ENCODE results near the gene MAPK8IP1.
A peak's percentile ranks its signal among the peaks of the same experiment; 100 is the strongest.

Gene MAPK8IP1

DNA sequence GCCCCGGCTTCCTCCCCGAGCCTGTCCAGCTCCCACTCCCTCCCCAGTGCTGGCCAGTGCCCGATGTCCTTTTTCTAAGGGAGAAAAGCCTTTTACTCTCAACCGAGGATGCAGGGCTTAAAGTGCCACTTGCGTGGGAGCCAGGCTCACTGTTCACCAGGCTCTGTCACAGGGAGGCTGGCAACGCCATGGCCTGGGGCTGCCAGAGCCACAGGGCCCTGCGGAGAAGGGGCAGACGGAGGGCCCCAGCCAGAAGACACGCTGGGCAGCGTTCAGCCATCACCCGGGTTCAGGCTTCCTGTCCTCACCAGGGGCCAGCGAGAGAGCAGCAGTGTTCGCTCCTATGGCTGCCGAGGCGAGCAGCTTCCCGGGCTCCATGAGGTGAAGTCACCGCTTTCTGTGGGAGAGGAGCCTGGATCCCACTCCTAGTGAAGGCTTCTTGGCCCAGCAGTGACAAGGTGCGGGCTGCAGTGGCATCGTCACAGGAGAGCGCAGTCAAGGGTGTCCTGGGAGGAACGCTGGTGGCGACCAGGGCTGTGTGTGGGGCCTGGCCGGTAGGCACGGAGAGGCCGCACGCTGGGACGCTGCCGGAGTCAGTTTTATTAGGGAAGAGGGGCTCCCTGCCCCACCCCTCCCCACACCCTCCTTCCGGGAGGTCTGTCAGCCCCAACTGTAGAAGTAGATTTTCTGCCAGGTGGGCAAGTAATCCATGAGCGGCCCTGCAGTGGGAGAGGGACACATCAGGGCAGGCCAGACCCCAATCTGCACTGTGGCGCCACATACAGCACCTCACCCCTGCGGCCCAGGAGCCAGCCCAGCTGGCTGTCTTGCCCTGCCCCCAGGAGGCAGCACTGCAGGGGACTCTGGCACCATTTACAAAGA, 24.4 kb downstream of the MAPK8IP1 start:
- no peak for DNase-seq

DNA sequence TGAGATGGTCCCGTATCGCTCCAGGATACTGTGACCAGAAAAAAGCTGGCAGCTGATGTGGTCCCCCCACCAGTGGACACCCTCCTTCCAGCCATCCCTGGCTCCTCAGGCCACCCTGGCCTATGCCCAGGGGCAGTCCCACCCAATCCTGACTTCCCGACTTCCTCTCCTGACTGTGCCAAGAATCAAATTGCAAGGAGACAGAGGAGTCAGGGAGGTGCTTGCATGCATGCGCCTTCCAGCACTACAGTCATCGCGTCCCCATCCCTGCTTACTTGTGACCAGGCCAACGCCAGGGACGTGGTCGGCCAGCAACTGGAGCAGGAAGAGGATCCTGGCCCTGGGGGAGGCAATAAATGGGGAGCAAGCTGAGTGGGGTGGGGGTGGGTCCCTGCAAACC, 25.2 kb downstream of the MAPK8IP1 start:
- no peak for DNase-seq

DNA sequence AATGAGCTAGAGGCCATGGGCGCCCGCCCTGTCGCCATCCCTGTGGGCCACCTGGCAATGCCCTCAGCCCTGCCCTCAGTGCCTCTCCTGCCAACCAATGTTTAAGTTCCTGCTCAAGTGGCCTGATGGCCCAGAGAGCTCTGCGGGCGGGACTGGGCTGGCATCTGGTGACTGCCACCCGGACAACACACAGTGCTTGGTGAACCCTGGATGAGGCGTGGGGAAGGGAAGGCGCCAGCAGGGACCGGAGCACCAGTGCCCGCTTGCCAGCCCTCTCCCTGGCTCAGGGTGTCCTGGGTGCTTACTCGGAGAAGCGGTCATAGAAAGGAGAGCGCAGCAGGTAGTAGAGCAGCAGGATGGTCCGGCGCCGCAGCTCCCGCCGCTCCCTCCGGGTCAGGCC, 28.1 kb downstream of the MAPK8IP1 start:
- no peak for DNase-seq

DNA sequence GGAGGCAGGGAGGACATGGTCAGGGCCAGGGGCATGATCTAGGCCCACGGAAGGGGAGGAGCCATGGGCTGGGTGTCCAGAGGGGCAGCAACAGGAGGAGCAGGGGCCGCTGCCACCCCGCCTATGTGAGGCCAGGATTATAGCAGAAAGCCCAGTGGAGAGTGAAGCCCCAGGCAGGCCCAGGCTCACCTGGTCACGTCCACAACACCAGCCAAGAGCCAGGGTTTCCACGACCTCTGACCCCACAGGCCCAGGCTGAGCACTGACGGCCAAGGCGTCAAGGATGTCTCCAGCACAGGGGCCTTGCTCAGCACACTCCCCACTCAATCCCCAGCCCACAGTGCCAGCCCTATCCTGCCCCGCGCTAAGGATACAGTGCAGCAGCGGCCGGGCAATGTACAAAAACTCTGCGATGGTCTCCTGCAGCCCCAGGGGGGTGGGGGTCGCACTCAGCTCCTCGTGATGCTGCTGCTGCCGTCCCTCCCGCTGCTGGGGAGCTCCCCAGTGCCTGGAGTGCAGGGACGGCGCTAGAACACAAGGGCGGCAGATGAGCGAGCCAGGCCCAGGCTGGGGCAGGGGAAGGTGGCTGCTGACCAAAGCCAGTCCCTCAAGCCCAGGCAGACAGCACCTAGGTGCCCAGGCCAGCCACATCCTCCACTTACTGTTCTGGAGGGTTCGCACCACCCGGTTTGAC, 28.6 kb downstream of the MAPK8IP1 start:
- DNase-seq, result no peak

DNA sequence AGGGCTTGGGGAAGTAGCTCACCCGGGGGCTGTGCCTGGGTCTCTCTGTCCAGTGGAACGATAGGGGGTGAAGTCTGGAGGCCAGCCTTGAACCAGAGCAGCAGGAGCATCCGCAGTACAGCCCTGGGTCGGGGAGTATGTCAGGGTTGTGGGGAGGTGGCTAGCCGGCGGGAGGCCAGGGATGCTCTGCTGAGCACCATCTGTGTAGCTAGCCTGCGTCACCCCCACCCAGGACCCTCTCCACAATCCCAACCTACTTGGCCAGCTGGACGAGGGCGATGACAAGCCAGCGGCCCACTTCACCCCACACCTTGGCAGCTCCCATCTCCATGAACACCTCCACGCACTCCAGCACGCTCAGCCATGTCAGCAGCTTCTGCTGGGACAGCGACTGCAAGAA, 30.0 kb downstream of the MAPK8IP1 start:
- no peak for DNase-seq

DNA sequence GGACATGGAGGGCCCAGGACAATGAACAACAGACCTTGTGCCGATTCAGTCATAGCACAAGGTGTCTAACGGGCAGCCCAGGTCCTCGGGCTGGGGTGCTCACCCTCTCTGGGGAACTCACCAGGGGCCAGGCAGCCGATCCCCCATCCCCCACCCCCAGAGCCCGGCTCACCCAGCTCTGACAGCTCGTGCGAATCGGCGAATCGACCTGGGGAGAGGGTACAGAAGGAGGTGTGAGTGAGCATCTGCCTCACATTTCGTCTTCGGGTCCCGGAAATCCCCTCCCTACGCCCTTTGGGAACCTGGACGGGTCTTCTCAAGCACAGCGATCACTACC, 31.8 kb downstream of the MAPK8IP1 start:
- no peak for DNase-seq

DNA sequence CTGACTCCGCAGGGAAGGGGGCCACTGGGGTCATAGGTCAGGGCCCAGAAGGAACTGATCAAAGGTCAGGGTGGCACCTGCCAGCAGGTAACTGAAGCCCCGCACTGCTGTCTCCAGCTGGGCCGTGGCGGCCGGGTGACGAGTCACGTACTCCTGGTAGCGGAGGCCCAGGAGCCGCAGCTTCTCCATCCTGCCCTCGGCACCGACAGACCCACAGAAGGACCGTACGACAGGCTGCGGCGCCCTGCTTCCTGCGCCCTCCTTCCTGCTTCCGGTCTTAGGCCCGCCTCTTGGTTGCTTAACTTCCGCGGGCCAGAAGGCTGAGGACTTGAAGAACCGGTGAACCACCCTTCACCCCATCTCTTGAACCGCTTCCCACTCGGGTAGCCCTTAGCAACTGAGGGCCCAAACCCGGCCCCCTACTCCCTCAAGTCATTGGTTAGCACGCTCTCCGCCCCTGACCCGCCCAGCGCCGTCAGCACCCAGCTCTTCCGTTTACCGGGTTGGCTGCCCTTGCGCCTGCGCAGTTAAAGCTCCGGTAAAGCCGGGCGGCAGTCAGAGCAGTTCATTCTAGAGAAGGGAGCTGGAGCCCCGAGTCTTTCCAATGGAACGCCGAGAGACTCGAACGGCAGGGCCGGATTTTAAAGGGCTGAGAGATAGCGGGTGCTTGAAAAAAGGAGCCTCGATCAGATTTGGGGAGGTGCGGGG, 32.3 kb downstream of the MAPK8IP1 start, which contains the start of gene PEX16:
Gene PEX16, minus strand, starts transcription at position 255 of the 708 bp plus-strand sequence. Its CDS starts 66 bp downstream, at position 189.
- DNase-seq, result peak; percentile 99

DNA sequence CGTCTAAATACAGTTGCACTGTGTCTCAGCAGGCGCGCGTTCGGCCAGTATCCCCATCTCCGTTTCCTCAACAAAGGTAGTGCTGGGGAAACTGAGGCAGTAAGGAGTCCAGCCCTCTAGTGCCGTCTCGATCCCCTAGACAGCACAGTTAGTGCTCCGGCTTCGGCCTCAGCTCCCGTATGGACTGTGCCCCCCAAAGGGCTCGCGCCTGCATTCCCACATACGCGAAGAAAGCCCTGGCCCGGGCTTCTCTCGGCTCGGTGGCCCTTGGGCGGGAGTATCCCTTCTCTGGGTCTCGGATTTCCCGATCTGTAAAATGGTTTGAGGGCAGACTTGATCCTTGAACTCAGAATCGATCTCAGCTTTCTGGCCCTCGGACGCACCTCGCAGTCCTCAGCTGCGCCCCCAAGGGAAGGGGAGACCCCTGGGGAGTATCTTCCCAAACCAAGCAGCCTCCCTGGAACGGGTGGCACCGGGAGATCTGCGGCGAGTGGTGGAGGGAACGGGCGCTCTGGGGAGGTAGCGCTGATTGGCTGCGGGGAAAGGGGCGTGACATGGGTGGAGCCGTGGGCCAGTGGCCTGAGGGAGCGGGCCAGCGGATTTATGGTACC, 33.0 kb downstream of the MAPK8IP1 start:
- DNase-seq, result peak; percentile 81

DNA sequence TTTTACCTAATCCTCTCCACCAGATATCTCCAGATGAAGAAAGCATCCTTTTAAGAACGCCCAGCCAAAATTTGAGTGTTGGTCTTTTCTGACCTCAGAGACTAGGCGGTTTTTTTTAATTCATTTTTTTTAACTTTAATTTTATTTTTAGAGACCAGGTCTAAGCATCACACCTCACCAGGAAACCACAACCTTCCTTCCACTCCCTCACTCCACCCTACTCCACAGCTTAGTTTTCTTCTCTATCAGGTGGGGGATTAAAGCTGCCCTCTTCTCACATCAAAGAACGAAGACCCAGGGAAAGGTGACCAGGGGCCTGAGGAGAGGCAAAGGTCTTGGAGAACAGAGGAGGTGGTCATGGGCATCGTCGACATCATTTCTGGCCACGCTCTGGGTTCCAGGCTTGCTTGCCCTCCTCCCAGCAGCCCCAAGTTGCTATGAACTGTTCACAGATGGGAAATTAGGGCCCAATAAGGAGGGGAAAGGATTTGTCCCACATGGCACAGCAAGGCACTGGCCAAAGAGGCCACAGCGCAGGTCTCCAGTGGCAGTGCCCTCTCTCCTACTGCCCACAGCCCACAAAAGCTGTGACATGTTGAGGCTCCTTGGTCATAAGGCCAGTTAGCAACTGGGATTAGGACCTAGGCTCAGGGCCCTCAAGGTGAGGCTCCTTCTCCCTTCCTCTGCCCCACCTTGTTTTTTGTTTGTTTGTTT, 33.7 kb downstream of the MAPK8IP1 start:
- no peak for DNase-seq

DNA sequence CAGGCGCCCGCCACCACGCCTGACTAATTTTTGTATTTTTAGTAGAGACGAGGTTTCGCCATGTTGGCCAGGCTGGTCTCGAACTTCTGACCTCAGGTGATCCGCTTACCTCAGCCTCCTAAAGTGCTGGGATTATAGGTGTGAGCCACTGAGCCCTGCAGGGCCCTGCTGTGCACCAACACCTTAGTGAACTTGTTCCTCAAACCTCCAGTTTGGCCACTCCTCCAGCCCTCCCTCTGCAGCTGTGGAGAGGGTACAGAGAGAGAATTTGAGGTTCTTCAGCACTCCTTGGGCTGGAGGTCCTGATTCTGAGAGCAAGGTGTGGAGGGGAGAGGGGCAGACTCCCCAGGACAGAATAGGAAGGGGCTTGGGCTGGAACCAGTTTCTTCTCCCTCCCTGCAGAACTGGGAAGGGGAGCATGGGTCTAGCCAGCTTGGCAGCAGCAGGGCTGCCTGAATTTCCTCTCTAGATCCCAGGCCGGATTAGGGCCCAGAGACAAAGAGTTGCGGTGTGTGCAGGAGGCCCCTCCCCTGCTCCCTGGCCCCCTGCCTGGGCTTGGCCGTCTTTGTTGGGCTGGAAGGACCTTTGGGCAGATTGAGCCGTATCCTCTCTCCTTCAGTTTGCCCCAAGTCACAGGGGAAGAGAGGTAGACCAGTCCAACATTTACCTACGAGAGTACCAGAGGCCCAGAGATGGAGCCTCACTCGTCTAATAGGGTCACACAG, 34.5 kb downstream of the MAPK8IP1 start:
- DNase-seq, result no peak

DNA sequence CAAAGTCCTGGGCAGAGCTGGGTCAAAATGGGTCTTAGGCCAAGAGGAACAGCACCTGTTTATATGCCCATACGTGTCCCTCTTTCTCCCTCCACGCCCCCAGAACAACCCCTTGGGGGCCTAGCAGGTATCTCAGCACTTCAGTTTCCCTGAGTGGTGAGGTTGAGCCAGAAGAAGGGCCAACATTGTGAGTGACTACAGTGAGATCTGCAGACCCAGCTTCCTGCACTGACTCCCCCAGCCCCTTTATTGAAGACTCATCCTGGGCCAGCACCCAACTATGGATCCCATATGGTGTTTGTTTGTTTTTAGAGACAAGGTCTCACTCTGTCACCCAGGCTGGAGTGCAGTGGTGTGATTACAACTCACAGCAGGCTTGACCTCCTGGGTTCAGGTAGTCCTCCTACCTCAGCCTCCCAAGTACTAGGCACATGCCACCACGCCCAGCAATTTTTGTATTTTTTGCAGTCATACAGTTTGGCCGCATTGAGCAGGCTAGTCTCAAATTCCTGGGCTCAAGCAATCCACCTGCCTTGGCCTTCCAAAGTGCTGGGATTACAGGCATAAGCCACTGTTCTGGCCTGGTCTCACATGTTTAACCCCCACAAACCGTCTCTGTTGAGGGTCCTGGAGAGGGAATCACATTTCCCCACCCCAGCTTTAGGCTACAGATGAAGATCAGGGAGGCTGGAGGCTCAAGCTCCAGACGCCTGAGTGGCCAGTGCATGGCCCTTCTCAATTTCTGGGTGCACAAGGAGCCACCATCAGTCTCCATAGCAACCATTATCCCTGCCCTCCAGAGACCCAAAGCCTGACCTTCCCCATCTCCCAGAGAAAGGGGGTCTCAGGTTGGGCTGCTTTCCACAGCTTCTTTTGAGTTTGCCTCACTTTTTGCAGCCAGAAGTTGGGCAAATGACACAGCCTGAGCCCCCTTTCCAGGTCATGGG, 35.4 kb downstream of the MAPK8IP1 start:
- DNase-seq, result no peak

DNA sequence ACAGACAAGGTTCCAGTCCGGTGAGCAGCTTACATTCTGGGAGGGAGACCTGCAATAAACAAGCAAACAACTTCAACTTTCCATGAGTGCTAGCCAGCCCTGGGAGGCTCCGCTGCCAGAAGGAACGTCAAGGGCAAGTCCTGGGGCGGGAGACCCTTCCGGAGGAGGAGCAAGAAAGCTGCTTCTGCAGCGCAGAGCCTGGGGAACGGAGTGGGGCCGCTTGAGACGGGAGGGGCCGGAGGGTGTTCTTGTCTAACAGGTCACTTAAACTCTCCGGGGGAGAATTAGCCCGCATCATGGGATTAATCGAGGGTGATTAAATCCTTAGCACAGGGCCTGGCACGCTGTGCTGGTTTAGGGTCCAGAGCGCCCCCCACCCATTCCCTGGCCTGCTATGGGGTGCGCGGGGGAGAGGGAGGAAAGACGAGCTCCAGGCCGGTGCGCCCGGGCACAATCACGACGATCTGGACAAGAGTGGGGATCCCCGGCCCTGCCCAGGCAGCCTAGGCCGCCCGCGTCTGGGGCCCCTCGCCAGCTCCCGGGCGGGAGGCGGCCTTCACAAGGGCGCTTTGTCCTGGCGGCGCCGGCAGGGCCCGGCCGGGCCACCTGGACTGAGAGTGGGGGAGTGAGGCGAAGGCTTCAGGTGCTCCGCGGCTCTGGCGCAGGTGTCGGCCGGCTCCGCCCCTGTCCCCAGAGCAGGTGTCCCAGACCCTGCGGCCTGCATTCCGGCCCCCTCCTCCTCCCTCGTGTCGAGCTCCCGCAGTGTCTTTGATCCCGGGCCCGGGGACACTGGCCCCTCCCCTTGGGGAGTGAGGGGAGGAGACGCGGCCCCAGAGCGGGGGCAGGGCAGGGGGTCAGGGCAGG, 36.3 kb downstream of the MAPK8IP1 start:
- no peak for DNase-seq

DNA sequence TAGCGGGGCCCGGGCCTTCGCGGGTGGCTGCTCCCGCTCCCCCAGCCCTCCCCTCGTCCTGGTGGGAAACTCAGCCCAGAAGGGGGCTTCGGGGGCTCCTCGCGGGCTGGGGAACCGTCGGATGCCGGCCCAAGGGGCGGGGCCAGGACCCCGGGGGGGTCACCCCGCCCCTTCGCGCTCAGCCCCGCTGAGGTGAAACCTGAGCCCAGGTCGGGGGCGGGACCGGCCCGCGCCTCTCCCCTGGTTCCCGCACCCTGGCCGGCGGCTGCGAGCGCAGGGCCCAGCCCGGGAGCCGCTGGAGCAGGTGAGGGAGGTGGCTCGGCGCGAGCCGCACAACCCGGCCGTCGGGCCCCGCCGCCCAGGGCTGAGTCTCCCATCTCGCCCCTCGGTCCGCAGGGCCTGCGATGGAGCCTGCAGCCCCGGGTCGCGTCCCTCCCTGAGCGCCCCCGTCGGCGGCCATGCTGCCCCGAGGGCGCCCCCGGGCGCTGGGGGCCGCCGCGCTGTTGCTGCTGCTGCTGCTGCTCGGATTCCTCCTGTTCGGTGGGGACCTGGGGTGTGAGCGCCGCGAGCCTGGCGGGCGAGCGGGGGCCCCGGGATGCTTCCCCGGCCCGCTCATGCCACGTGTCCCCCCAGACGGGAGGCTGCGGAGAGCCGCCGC, 37.1 kb downstream of the MAPK8IP1 start, which contains the start of gene LARGE2:
Gene LARGE2, plus strand, starts transcription at position 232 of the 658 bp plus-strand sequence. Its CDS starts 227 bp downstream, at position 459.
- no peak for DNase-seq

DNA sequence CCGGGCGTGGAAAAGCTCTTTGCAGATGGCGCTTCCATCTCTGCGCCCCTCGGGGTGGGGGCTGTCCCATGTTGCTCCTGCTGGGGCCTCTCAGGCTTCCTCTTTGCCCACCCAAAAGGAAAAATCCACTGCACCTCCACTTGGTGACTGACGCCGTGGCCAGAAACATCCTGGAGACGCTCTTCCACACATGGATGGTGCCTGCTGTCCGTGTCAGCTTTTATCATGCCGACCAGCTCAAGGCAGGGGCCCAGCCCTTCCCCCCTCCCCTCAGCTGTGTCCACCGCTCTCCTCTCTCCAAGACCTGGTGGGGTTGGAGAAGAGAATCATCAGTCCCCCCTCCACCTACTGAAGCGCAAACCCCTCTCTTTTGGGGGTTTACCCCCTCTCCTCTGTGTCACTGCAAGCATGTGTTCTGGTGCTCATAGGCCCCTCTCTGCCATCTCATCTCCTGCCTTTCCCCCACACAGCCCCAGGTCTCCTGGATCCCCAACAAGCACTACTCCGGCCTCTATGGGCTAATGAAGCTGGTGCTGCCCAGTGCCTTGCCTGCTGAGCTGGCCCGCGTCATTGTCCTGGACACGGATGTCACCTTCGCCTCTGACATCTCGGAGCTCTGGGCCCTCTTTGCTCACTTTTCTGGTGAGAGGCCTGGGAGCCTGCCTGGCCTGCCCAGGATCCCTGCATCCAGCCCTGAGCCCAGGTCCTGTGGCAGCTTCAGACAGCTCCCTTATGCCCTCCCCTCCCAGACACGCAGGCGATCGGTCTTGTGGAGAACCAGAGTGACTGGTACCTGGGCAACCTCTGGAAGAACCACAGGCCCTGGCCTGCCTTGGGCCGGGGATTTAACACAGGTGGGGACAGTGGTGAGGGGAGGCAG, 38.8 kb downstream of the MAPK8IP1 start:
- no peak for DNase-seq

DNA sequence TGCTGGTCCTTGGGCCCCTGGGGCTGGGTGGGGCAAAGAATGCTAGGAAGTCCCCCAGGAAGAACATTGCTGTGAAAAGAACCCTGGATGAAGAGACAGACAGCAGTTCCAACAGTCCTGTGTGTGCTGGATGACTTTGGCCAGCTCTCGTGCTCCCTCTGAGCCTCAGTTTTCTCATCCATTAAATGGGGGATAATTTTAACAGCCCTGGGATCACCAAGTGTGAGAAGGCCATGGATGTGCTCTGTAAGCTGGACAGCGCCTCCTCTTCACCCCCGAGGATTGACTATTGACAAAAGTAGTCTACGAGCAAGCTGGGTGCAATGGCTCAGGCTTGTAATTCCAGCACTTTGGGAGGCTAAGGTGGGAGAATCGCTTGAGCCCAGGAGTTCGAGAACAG, 39.5 kb downstream of the MAPK8IP1 start:
- DNase-seq, result no peak

DNA sequence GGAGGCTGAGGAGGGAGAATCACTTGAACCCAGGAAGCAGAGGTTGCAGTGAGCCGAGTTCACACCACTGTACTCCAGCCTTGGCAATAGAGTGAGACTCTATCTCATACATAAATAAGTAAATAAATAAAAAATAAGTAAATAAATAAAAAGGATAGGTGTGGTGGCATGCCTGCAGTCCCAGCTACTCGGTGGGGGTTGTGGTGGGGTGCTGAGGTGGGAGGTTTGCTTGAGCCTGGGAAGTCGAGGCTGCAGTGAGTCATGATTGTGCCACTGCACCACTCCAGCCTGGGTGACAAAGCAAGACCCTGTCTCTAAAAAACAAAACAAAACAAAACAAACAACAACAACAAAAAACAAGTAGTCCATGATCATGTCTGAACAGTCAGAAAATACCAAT, 40.1 kb downstream of the MAPK8IP1 start:
- DNase-seq, result no peak

DNA sequence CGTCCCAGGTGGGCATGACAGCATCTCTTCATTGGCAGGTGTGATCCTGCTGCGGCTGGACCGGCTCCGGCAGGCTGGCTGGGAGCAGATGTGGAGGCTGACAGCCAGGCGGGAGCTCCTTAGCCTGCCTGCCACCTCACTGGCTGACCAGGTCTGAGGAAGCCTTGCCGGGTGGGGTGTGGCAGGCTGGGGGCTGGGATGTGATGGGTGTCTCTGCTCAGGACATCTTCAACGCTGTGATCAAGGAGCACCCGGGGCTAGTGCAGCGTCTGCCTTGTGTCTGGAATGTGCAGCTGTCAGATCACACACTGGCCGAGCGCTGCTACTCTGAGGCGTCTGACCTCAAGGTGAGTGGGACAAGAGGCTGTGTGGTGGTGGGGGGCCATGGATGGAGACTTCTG, 40.5 kb downstream of the MAPK8IP1 start:
- DNase-seq, result no peak
